Measurements from ENCODE around the gene PIMREG. TPM values are rescaled to one million over a fixed set of nuclear protein-coding genes. Genes with fewer than 3 reads are reported as not detected.

The PIMREG gene
- total RNA-seq, 1 experiment from 2014 or later: 41.2 TPM

DNA sequence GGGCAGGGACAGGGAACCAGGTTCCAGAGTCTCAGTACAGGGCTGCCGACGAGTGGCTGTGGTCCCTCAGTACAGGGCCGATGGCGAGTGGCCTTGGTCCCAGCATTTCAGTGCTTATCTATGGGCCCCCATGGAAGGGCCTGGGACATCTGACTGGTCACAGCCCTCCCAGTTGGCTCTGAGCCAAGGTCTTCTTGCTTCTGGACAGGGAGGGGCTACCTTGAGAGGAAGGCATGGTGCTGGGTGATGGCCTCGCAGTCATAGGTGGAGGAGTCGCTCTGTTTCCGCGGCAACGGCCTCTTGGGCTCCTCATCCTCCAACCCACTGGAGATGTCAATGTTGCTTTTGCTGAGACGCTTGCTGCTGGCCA, 32.5 kb downstream of the PIMREG start:
- no peaks in the 10 kb centered on the region for H3K9me3 ChIP-seq (ENCODE audit: control insufficient read depth, insufficient read depth, low read depth, low read length)
- ATAC-seq (no peak), DNase-seq (ENCODE audit: low read depth, low spot score) (no peak)
- H3K4me3 ChIP-seq (ENCODE audit: low read depth in 2 of 2, low read length in 2 of 2): no peak overlapping the region
- peaks cover under 1% of the 10 kb centered on the region; the same call in 1 of the 2 replicates for H3K4me1 ChIP-seq (ENCODE audit: control insufficient read depth, insufficient read depth, low read length)
- in situ Hi-C loops (cut with HindIII; ENCODE audit: low pct_unique_long_range_greater_than_20kb, low sequenced_read_pairs) (no loop called here), intact Hi-C loops (cut with micrococcal nuclease; ENCODE audit: unreplicated experiment) (no loop called here)
- no peaks in the 10 kb centered on the region for H3K36me3 ChIP-seq (ENCODE audit: control insufficient read depth, insufficient read depth, low read length)
- no TSS peak for BruUV-seq (replicated peaks)
- no peak overlapping the region for H3K27ac ChIP-seq (ENCODE audit: low read length)
- TF ChIP-seq POLR2AphosphoS5 (IDR thresholded peaks at IDR 0.05; ENCODE audit: low read depth, low read length) (no peak), TCF7L2 (IDR thresholded peaks at IDR 0.05; ENCODE audit: low read depth, low read length) (no peak), SIN3A (IDR thresholded peaks at IDR 0.05; ENCODE audit: borderline replicate concordance, insufficient read depth, low read depth, low read length) (no peak)
- TF ChIP-seq, protein P1, sequence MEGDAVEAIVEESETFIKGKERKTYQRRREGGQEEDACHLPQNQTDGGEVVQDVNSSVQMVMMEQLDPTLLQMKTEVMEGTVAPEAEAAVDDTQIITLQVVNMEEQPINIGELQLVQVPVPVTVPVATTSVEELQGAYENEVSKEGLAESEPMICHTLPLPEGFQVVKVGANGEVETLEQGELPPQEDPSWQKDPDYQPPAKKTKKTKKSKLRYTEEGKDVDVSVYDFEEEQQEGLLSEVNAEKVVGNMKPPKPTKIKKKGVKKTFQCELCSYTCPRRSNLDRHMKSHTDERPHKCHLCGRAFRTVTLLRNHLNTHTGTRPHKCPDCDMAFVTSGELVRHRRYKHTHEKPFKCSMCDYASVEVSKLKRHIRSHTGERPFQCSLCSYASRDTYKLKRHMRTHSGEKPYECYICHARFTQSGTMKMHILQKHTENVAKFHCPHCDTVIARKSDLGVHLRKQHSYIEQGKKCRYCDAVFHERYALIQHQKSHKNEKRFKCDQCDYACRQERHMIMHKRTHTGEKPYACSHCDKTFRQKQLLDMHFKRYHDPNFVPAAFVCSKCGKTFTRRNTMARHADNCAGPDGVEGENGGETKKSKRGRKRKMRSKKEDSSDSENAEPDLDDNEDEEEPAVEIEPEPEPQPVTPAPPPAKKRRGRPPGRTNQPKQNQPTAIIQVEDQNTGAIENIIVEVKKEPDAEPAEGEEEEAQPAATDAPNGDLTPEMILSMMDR (IDR thresholded peaks at IDR 0.05): no peak
- TF ChIP-seq, protein P2, sequence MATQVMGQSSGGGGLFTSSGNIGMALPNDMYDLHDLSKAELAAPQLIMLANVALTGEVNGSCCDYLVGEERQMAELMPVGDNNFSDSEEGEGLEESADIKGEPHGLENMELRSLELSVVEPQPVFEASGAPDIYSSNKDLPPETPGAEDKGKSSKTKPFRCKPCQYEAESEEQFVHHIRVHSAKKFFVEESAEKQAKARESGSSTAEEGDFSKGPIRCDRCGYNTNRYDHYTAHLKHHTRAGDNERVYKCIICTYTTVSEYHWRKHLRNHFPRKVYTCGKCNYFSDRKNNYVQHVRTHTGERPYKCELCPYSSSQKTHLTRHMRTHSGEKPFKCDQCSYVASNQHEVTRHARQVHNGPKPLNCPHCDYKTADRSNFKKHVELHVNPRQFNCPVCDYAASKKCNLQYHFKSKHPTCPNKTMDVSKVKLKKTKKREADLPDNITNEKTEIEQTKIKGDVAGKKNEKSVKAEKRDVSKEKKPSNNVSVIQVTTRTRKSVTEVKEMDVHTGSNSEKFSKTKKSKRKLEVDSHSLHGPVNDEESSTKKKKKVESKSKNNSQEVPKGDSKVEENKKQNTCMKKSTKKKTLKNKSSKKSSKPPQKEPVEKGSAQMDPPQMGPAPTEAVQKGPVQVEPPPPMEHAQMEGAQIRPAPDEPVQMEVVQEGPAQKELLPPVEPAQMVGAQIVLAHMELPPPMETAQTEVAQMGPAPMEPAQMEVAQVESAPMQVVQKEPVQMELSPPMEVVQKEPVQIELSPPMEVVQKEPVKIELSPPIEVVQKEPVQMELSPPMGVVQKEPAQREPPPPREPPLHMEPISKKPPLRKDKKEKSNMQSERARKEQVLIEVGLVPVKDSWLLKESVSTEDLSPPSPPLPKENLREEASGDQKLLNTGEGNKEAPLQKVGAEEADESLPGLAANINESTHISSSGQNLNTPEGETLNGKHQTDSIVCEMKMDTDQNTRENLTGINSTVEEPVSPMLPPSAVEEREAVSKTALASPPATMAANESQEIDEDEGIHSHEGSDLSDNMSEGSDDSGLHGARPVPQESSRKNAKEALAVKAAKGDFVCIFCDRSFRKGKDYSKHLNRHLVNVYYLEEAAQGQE (IDR thresholded peaks at IDR 0.05; ENCODE audit: insufficient read depth in 1 of 2, low read depth in 2 of 2, low read length in 1 of 2): no peak
- CTCF ChIA-PET: interaction anchor here (0.6 kb wide), 1 partner anchor 30 kb away, joined by 3 read pairs; no protein-coding TSS in a partner anchor
- H3K27me3 ChIP-seq (ENCODE audit: control insufficient read depth, insufficient read depth, low read length): no peaks in the 10 kb centered on the region; the same call in 1 of the 2 replicates
- POLR2A ChIA-PET: no interaction called here

DNA sequence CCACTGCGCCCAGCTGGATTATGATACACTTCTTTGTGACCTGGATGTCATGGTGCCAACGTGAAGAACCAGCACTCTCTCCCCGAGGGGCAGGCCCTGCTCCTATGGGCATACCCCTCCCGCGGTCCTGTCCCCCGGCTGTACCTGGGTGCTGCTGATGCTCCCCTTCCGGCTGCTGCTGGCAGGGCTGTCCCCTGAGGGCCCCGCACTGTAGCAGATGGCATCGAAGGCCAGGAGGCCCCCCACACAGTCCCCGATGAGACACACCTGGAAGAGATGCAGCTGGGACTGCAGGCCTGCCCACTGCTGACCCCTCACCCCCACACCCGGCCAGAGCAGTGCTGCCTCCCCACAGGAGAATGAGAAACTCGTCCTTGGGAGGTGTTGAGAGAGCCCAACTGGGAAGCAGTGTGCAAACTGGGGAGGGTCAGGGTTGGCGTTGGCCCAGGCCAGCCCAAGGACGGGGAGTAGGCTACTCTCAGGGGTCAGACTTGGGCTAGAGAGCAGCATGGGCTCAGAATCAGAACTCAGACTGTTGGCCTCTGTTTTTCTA, 33.7 kb downstream of the PIMREG start:
- Histone ChIP-seq H3K27me3 (ENCODE audit: control insufficient read depth, insufficient read depth, low read length) (no peaks in the 10 kb centered on the region; the same call in 1 of the 2 replicates), H3K36me3 (ENCODE audit: control insufficient read depth, insufficient read depth, low read length) (no peaks in the 10 kb centered on the region), H3K4me1 (ENCODE audit: control insufficient read depth, insufficient read depth, low read length) (no peaks in the 10 kb centered on the region), H3K4me3 (ENCODE audit: low read depth in 2 of 2, low read length in 2 of 2) (no peak overlapping the region), H3K9me3 (ENCODE audit: control insufficient read depth, insufficient read depth, low read depth, low read length) (no peaks in the 10 kb centered on the region), H3K27ac (ENCODE audit: low read length) (no peak overlapping the region)
- ATAC-seq: no peak
- CTCF ChIA-PET: no interaction called here
- no TSS peak for BruUV-seq (replicated peaks)
- intact Hi-C loops (cut with micrococcal nuclease; ENCODE audit: unreplicated experiment): no loop called here
- in situ Hi-C loops (cut with HindIII; ENCODE audit: low pct_unique_long_range_greater_than_20kb, low sequenced_read_pairs): no loop called here
- TF ChIP-seq SIN3A (IDR thresholded peaks at IDR 0.05; ENCODE audit: borderline replicate concordance, insufficient read depth, low read depth, low read length) (no peak), TCF7L2 (IDR thresholded peaks at IDR 0.05; ENCODE audit: low read depth, low read length) (no peak), POLR2AphosphoS5 (IDR thresholded peaks at IDR 0.05; ENCODE audit: low read depth, low read length) (no peak)
- TF ChIP-seq, protein P2 (IDR thresholded peaks at IDR 0.05; ENCODE audit: insufficient read depth in 1 of 2, low read depth in 2 of 2, low read length in 1 of 2): no peak
- TF ChIP-seq, protein P1 (IDR thresholded peaks at IDR 0.05): no peak
- POLR2A ChIA-PET: no interaction called here
- DNase-seq (ENCODE audit: low read depth, low spot score): no peak
